NOMO-1 treated with dmso at 0.1 percent for 144 hours (cell line): ENCODE data around the gene PIP5K1A.
A peak's percentile ranks its signal among the peaks of the same experiment; 100 is the strongest.
"Not testable (repeated sequence)": the region's sequence is repeated elsewhere in the genome, so short reads cannot be mapped to it uniquely, and the experiment has no call there.

Experiments used
- DNase-seq: peaks from one replicate; lab custom pipeline; 2025; ENCODE audit not compliant: unreplicated experiment; lab: John Stamatoyannopoulos, UW

PIP5K1A gene

GRCh38 chr1:151198254-151199127, at the start of gene PIP5K1A:
TSS of gene PIP5K1A (plus strand) at chr1:151198552. CDS start at chr1:151198997, 445 bp downstream.
- peak; percentile 99 for DNase-seq

- DNase-seq, result peak; percentile 69
Observed at GRCh38 chr1:151156515-151156819, 41.9 kb upstream of the PIP5K1A start, which contains the start of gene TNFAIP8L2. TSS of gene TNFAIP8L2 (plus strand) at chr1:151156649. CDS start at chr1:151158698, 2,049 bp downstream.

GRCh38 chr1:151157067-151157531, 41.3 kb upstream of the PIP5K1A start:
- DNase-seq, result peak; percentile 67

- peak; percentile 23 for DNase-seq
Observed at GRCh38 chr1:151158326-151158725, 40.0 kb upstream of the PIP5K1A start.

GRCh38 chr1:151158751-151159251, 39.6 kb upstream of the PIP5K1A start:
- peak; percentile 7 for DNase-seq

GRCh38 chr1:151159373-151159772, 39.0 kb upstream of the PIP5K1A start:
- DNase-seq, result no peak

- no peak for DNase-seq
Observed at GRCh38 chr1:151164732-151165280, 33.5 kb upstream of the PIP5K1A start.

GRCh38 chr1:151165281-151165737, 33.0 kb upstream of the PIP5K1A start:
- no peak for DNase-seq

- peak; percentile 98 for DNase-seq
Observed at GRCh38 chr1:151165738-151166504, 32.4 kb upstream of the PIP5K1A start, which contains the start of the genes LYSMD1 and SCNM1. TSS of gene LYSMD1 (minus strand) at chr1:151165902. CDS start at chr1:151165258, 644 bp downstream. TSS of gene SCNM1 (plus strand) at chr1:151166144. CDS start at chr1:151166153, 9 bp downstream.

- DNase-seq, result peak; percentile 10
Observed at GRCh38 chr1:151166505-151166956, 31.8 kb upstream of the PIP5K1A start.

GRCh38 chr1:151167116-151167515, 31.2 kb upstream of the PIP5K1A start:
- no peak for DNase-seq

- no peak for DNase-seq
Observed at GRCh38 chr1:151171190-151171589, 27.2 kb upstream of the PIP5K1A start.

- no peak for DNase-seq
Observed at GRCh38 chr1:151175041-151175741, 23.2 kb upstream of the PIP5K1A start.

GRCh38 chr1:151175863-151176262, 22.5 kb upstream of the PIP5K1A start, which contains the start of gene TMOD4:
TSS of gene TMOD4 (minus strand) at chr1:151175981. CDS start at chr1:151174875, 1,106 bp downstream.
- DNase-seq, result peak; percentile 4

GRCh38 chr1:151176514-151177045, 21.8 kb upstream of the PIP5K1A start:
- no peak for DNase-seq

- no peak for DNase-seq
Observed at GRCh38 chr1:151184211-151184610, 14.1 kb upstream of the PIP5K1A start.

- DNase-seq, result no peak
Observed at GRCh38 chr1:151187205-151187604, 11.1 kb upstream of the PIP5K1A start.

- not testable (repeated sequence) for DNase-seq
Observed at GRCh38 chr1:151188667-151189066, 9.7 kb upstream of the PIP5K1A start.

- peak; percentile 88 for DNase-seq
Observed at GRCh38 chr1:151189637-151190445, 8.5 kb upstream of the PIP5K1A start, which contains the start of gene VPS72. TSS of gene VPS72 (minus strand) at chr1:151190197. CDS start at chr1:151190121, 76 bp downstream.
